ENCODE data around the gene UBE2I.
"Not testable (repeated sequence)": the region's sequence is repeated elsewhere in the genome, so short reads cannot be mapped to it uniquely, and the experiment has no call there.

UBE2I gene

GRCh38 chr16:1327619-1327947 lies 18.1 kb downstream of the UBE2I start:
- TF ChIP-seq CTCF (IDR thresholded peaks at IDR 0.05; ENCODE audit: low read depth, low read length): no peak
- no peak for DNase-seq (ENCODE audit: extremely low read depth, low read depth)

GRCh38 chr16:1328136-1328535 lies 18.7 kb downstream of the UBE2I start:
- not testable (repeated sequence) for DNase-seq (ENCODE audit: extremely low read depth, low read depth)

- not testable (repeated sequence) for DNase-seq (ENCODE audit: extremely low read depth, low read depth)
These were observed 19.5 kb downstream of the UBE2I start for GRCh38 chr16:1328961-1329360.

- no peak for DNase-seq (ENCODE audit: extremely low read depth, low read depth)
- TF ChIP-seq CTCF (IDR thresholded peaks at IDR 0.05; ENCODE audit: low read depth, low read length): peak; percentile 31
These were observed 21.0 kb downstream of the UBE2I start for GRCh38 chr16:1330260-1330914.

- no peak for DNase-seq (ENCODE audit: extremely low read depth, low read depth)
- TF ChIP-seq CTCF (IDR thresholded peaks at IDR 0.05; ENCODE audit: low read depth, low read length): no peak
These were observed 21.7 kb downstream of the UBE2I start for GRCh38 chr16:1330931-1331711.

- DNase-seq (ENCODE audit: extremely low read depth, low read depth): peak; percentile 11
- no peak for TF ChIP-seq CTCF (IDR thresholded peaks at IDR 0.05; ENCODE audit: low read depth, low read length)
These were observed 22.5 kb downstream of the UBE2I start for GRCh38 chr16:1331712-1332617.

- no peak for DNase-seq (ENCODE audit: extremely low read depth, low read depth)
- TF ChIP-seq CTCF (IDR thresholded peaks at IDR 0.05; ENCODE audit: low read depth, low read length): no peak
These were observed 23.2 kb downstream of the UBE2I start for GRCh38 chr16:1332618-1333148.

Data from AG09319 (cell line).